A549 (cell line): ENCODE measurements around the gene SH2B2.
"Not testable (repeated sequence)": the region's sequence is repeated elsewhere in the genome, so short reads cannot be mapped to it uniquely, and the experiment has no call there.

ENCODE experiments used
- CTCF ChIP-seq: fragments of >200 bp; sonication (Bioruptor Twin); formaldehyde crosslinking; IDR thresholded peaks from 3 replicates; pipeline ENCODE4 v1.5.1; 2016
- E2F6 ChIP-seq: IDR thresholded peaks from 2 replicates; pipeline ENCODE4 v1.6.1; 2012; ENCODE audit warnings: low read depth, borderline replicate concordance
- ELK1 ChIP-seq: fragments of 150-350 bp; IDR thresholded peaks from 2 replicates; pipeline ENCODE4 v1.6.1; 2014; ENCODE audit warnings: low read depth, mild to moderate bottlenecking, low read length
- HDAC2 ChIP-seq: fragments of 200-600 bp; sonication (generic); IDR thresholded peaks from 2 replicates; pipeline ENCODE4 v1.6.1; 2016
- HOXA7 ChIP-seq: fragments of 250-450 bp; sonication (Bioruptor Pico); IDR thresholded peaks from 2 replicates; pipeline ENCODE4 v1.5.0; 2020; ENCODE audit warnings: mild to moderate bottlenecking, moderate library complexity
- KDM1A ChIP-seq: fragments of 200-600 bp; sonication (generic); IDR thresholded peaks from 2 replicates; pipeline ENCODE4 v1.6.1; 2016; ENCODE audit warnings: low read depth, mild to moderate bottlenecking
- MAZ ChIP-seq: fragments of 150-350 bp; IDR thresholded peaks from 2 replicates; pipeline ENCODE4 v1.6.1; 2014; ENCODE audit warnings: antibody characterized with exemption, low read depth, low read length, borderline replicate concordance
- MYC ChIP-seq: IDR thresholded peaks from 2 replicates; pipeline ENCODE4 v1.6.1; 2012; ENCODE audit warnings: mild to moderate bottlenecking, inconsistent platforms, low read length, improper control_type of control experiment, borderline replicate concordance
- POLR2A ChIP-seq: IDR thresholded peaks from 2 replicates; pipeline ENCODE4 v1.6.1; 2012; ENCODE audit warnings: mild to moderate bottlenecking, low read length
- RAD21 ChIP-seq, 2 experiments: fragments of >200 bp in 1 of 2; sonication (Bioruptor Twin) in 1 of 2; formaldehyde crosslinking in 1 of 2; IDR thresholded peaks in 1 of 2; conservative IDR thresholded peaks in 1 of 2; 2 replicates in 1 of 2; 3 replicates in 1 of 2; pipeline ENCODE4 v1.6.1; 2012 to 2018; ENCODE audit warnings: inconsistent platforms in 1 of 2
- RFX5 ChIP-seq: fragments of 450-650 bp; IDR thresholded peaks from 2 replicates; pipeline ENCODE4 v1.7.1; 2014; ENCODE audit warnings: antibody characterized with exemption, mild to moderate bottlenecking, moderate library complexity
- ZFP36 ChIP-seq: fragments of 450-650 bp; IDR thresholded peaks from 2 replicates; pipeline ENCODE4 v1.6.1; 2014; ENCODE audit warnings: borderline replicate concordance; ENCODE audit not compliant: partially characterized antibody
- TF ChIP-seq, protein P1 (sequence below): fragments of 450-650 bp; IDR thresholded peaks from 2 replicates; pipeline ENCODE4 v1.6.1; 2014; ENCODE audit warnings: antibody characterized with exemption

- not testable (repeated sequence) for TF ChIP-seq MAZ; CTCF; RFX5; POLR2A; HDAC2; ELK1; E2F6; RAD21 (conservative IDR thresholded peaks at IDR 0.05 in 1 of 2, IDR thresholded peaks at IDR 0.05 in 1 of 2); KDM1A; ZFP36; HOXA7; MYC
- TF ChIP-seq, protein P1, sequence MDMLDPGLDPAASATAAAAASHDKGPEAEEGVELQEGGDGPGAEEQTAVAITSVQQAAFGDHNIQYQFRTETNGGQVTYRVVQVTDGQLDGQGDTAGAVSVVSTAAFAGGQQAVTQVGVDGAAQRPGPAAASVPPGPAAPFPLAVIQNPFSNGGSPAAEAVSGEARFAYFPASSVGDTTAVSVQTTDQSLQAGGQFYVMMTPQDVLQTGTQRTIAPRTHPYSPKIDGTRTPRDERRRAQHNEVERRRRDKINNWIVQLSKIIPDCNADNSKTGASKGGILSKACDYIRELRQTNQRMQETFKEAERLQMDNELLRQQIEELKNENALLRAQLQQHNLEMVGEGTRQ = not testable (repeated sequence)
Observed at GRCh38 chr7:102346983-102347382, 60.3 kb downstream of the SH2B2 start.
